HG03558 (cell line): ENCODE data around the gene OSBPL5.

Experiments used
- ATAC-seq: cut with Tn5 transposase; IDR thresholded peaks from one replicate; pipeline ENCODE4 v1.9.1; 2021; ENCODE audit warnings: moderate number of reproducible peaks; ENCODE audit not compliant: unreplicated experiment; ENCODE audit errors: extremely low read depth

OSBPL5 gene

GRCh38 chr11:3136546-3137455 lies 28.3 kb downstream of the OSBPL5 start:
- ATAC-seq, result no peak

GRCh38 chr11:3135481-3136440 lies 29.3 kb downstream of the OSBPL5 start:
- ATAC-seq, result no peak

- ATAC-seq, result no peak
Measured at GRCh38 chr11:3134651-3135480, 30.2 kb downstream of the OSBPL5 start.

GRCh38 chr11:3134218-3134621 lies 30.9 kb downstream of the OSBPL5 start:
- ATAC-seq, result no peak

- ATAC-seq, result no peak
Measured at GRCh38 chr11:3133261-3134217, 31.6 kb downstream of the OSBPL5 start.

GRCh38 chr11:3132831-3133260 lies 32.3 kb downstream of the OSBPL5 start:
- no peak for ATAC-seq

GRCh38 chr11:3132271-3132781 lies 32.8 kb downstream of the OSBPL5 start:
- ATAC-seq, result no peak

- no peak for ATAC-seq
Measured at GRCh38 chr11:3131330-3131941, 33.7 kb downstream of the OSBPL5 start.

- ATAC-seq, result no peak
Measured at GRCh38 chr11:3130269-3131071, 34.6 kb downstream of the OSBPL5 start.

- no peak for ATAC-seq
Measured at GRCh38 chr11:3129591-3130268, 35.4 kb downstream of the OSBPL5 start.

- no peak for ATAC-seq
Measured at GRCh38 chr11:3129181-3129590, 35.9 kb downstream of the OSBPL5 start.

- ATAC-seq, result no peak
Measured at GRCh38 chr11:3128356-3129180, 36.5 kb downstream of the OSBPL5 start.

GRCh38 chr11:3127706-3128355 lies 37.3 kb downstream of the OSBPL5 start:
- ATAC-seq, result no peak

GRCh38 chr11:3126901-3127691 lies 38.0 kb downstream of the OSBPL5 start:
- ATAC-seq, result no peak
